A673 (cell line): Measurements from ENCODE around the gene LRRTM2.
"Not testable (repeated sequence)": the region's sequence is repeated elsewhere in the genome, so short reads cannot be mapped to it uniquely, and the experiment has no call there.

ENCODE experiments used
- CTCF ChIP-seq: fragments of 300-800, 200-600 bp; sonication (generic); conservative IDR thresholded peaks from 2 replicates; pipeline ENCODE4 v1.5.1; 2017; ENCODE audit warnings: low read depth, mild to moderate bottlenecking, antibody characterized with exemption, low read length, moderate library complexity, mixed read lengths
- EZH2 ChIP-seq: fragments of 200-600 bp; sonication (generic); IDR thresholded peaks from 2 replicates; pipeline ENCODE4 v1.6.1; 2017; ENCODE audit warnings: borderline replicate concordance, low read depth, mild to moderate bottlenecking, mixed read lengths, antibody characterized with exemption, low read length; ENCODE audit not compliant: poor library complexity, severe bottlenecking

- TF ChIP-seq CTCF, EZH2: not testable (repeated sequence)
Measured at GRCh38 chr5:138921362-138921761, 46.2 kb upstream of the LRRTM2 start.
